PC-9 (cell line): ENCODE results near the gene UTY.

Experiments used
- CTCF ChIP-seq: fragments of 200-600 bp; sonication (generic); conservative IDR thresholded peaks from 2 replicates; pipeline ENCODE4 v1.6.1; 2017; ENCODE audit warnings: mixed run types, antibody characterized with exemption, mild to moderate bottlenecking, moderate library complexity
- EZH2 ChIP-seq: fragments of 200-600 bp; sonication (generic); IDR thresholded peaks from 2 replicates; pipeline ENCODE4 v1.8.0; 2017; ENCODE audit warnings: antibody characterized with exemption, low read depth

GRCh38 chrY:13299411-13299810 is 180.4 kb downstream of the UTY start:
- TF ChIP-seq CTCF, result no peak
- TF ChIP-seq EZH2, result no peak
